ENCODE data around the gene PDE11A.

GRCh38 chr2:177611310-177611886, 461.2 kb downstream of the PDE11A start:
- TF ChIP-seq POLR2AphosphoS5 (IDR thresholded peaks at IDR 0.05) (no peak), POLR2A (IDR thresholded peaks at IDR 0.05) (no peak), CTCF (IDR thresholded peaks at IDR 0.05) (no peak)
